CD4-positive, alpha-beta T cell treated with Interleukin-1 beta for 1 hour (primary cell): ENCODE measurements around the gene LSR.

Experiments used
- DNase-seq, 2 donors: peaks; one replicate each; pipeline ENCODE4 v3.0.0-alpha.2; 2020 to 2022

The LSR gene, protein sequence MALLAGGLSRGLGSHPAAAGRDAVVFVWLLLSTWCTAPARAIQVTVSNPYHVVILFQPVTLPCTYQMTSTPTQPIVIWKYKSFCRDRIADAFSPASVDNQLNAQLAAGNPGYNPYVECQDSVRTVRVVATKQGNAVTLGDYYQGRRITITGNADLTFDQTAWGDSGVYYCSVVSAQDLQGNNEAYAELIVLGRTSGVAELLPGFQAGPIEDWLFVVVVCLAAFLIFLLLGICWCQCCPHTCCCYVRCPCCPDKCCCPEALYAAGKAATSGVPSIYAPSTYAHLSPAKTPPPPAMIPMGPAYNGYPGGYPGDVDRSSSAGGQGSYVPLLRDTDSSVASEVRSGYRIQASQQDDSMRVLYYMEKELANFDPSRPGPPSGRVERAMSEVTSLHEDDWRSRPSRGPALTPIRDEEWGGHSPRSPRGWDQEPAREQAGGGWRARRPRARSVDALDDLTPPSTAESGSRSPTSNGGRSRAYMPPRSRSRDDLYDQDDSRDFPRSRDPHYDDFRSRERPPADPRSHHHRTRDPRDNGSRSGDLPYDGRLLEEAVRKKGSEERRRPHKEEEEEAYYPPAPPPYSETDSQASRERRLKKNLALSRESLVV

DNA sequence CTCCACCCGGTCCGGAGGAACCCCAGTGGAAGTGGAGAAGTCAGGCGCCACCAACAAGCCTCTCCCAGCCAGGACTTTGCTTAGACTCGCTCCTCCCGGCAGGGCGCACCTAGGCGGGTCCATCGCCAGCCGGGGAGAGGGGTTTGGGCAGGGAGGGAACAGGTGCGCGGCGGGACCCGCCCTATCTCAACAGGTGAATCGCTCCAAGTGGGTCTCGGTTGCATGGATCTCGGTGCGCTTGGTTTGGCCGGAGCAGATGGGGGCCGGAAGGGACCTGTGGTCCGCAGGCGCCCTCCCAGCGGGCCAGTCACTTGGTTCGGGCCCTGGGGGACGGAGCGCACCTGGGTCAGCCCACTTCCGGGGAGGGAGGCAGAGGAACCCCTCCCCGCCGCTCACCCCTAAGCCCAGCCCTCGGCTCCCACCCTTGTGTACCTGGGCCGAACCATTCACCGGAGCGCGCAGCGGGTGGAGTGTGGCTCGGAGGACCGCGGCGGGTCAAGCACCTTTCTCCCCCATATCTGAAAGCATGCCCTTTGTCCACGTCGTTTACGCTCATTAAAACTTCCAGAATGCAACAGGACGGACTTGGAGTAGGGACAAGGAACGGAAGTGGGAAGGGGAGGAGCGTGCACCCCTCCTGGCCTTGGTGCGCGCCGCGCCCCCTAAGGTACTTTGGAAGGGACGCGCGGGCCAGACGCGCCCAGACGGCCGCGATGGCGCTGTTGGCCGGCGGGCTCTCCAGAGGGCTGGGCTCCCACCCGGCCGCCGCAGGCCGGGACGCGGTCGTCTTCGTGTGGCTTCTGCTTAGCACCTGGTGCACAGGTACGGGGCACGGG, at the start of gene LSR:
TSS of gene LSR (plus strand) at position 693 of the 836 bp plus-strand sequence. CDS start at position 714, 21 bp downstream.
- peak; percentile 83 to 84 for DNase-seq

- DNase-seq: no peak
Measured at GRCh38 chr19:35199481-35199880, 49.3 kb upstream of the LSR start.

DNA sequence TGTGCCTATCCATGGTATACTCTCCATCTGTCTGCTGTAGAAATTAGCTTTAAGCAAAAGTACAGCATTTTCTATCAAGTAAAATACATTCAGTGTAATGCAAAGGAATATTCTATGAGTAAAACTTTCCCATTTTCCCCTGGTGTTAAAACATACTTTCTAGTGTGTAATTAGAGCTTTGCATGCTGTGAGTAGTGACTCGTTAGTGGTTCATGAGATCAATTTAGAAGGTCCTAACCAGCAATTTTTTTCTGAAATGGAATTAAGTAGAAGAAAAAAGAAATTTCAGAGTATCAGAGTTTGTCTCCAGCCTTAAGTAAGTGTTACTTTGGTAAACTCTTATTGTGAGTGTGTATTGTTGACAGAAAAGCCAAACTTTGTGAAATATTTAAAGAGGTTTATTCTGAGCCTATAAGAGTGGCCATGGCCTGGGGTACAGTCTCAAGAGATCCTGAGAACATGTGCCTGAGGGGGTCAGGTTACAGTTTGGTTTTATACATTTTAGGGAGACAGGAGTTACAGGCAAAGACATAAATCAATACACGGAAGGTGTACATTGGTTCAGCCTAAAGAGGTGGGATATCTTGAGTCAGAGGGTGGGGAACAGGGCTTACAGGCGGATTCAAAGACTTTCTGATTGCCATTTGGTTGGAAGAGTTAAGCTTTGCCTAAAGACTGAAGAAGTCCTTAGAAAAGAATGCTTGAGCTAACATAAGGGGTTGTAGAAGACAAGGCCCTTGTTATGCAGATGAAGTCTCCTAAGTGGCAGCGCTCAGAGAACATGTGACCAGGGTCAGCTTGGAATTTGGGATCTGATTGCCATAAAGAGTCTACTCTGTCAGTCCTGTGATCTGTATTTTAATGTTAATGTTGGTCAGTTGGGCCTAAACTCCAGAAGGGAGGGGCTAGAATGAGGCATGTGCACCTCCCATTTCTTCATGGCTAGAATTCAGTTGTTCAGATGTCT, 45.8 kb upstream of the LSR start:
- DNase-seq: no peak

GRCh38 chr19:35204799-35205732, 43.7 kb upstream of the LSR start:
- peak; percentile 17 to 71 for DNase-seq

DNA sequence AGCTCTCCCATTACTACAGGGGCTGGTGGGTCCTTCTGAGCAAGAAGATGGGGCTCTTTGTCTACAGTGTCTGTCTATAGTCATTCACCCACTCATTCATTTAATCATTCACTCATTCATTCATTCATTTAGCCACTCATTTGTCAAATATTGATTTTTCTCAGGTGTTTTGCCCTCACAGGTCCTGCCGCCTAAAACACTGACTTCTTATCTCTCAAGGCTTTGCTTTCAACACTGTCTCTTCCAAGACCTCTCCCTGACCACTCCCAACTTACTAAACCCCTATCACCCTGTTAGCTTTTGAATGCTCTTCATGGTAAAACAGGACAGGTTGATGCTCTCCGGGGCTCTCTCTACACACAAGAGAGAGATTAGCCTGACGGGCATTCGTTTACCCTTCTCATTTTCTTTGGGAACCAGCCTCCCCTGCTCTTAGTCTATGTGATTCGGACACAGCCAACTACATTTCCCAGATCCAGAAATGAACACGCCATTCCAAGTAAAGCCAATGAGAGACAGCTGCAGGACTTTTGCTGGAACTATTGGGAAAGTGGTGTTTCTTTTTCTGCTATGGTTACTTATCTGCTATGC, 43.0 kb upstream of the LSR start:
- DNase-seq: no peak

GRCh38 chr19:35206379-35206778, 42.4 kb upstream of the LSR start:
- peak; percentile 82 to 85 for DNase-seq

- DNase-seq: no peak
Measured at GRCh38 chr19:35206855-35207254, 41.9 kb upstream of the LSR start.

GRCh38 chr19:35207391-35207871, 41.4 kb upstream of the LSR start:
- peak; percentile 46 to 54 for DNase-seq

DNA sequence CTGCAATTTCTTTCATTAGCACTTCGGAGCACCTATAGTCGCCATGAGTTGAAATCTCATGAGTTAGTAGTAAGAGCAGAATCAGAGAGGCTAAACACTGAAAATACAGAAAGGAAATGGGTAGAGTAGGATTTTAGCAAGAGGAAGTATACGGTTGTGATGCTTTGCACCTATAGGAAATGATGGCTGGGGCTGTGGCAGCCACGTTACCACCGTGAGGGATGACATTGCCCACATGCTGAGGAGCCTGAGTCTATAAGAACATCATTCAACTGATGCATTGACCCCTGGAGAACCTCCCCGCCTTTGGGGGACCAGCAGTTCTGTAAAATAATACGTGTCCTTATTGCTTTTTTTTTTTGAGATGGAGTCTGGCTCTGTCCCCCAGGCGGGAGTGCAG, 40.7 kb upstream of the LSR start:
- no peak for DNase-seq

GRCh38 chr19:35209646-35210045, 39.2 kb upstream of the LSR start:
- DNase-seq: no peak

DNA sequence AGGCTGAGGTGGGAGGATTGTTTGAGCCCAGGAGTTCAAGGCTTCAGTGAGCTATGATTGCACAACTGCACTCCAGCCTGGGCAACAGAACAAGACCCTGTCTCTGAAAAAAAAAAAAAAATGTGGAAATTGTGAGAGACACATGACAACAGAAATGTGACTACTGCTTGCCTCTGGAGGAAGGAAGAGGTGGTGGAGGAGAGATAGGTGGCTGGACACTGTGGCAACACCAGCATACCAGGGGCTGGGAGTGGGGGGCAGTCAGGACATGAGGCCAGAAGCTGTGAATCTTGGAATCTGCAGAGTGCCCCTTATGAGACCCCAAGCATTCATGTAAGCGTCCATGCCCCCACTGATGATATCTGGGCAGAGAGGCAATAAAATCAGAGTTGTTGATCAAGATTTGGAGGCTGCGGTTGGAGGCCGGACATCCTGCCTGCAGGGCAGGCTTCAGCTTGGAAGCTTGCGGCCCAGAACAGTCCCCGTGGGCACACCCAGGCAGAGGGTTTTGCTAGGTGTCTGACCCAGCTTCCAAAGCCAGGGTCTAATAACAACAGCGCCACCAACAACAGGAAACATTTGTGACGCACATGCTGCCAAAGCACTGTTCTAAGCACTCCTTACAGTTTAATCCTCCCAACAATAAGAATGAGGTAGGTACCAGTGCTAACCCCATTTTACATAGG, 37.1 kb upstream of the LSR start:
- DNase-seq: peak; percentile 93 to 94

GRCh38 chr19:35212241-35212640, 36.6 kb upstream of the LSR start:
- DNase-seq: no peak

GRCh38 chr19:35213663-35214632, 34.9 kb upstream of the LSR start:
- peak; percentile 92 to 95 for DNase-seq

DNA sequence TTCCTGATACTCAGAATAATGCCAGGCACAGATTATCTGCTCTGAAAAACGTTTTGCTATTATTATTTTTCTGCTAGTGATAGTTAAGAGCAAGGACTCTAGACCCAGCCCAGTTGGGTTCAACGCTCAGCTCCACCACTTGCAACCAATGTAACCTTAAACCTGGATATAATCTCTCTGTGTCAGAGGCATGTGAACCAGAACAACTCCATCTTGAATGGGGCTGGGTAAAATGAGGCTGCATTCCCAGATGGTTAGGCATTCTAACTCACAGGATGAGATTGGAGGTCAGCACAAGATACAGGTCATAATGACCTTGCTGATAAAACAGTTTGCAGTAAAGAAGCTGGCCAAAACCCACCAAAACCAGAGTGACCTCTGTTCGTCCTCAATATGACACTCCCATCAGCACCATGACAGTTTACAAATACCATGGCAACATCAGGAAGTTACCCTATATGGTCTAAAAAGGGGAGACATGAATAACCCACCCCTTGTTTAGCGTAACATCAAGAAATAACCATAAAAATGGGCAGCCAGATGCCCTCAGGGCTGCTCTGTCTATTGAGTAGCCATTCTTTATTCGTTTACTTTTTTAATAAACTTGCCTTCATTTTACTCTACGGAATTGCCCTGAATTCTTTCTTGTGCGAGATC, 33.9 kb upstream of the LSR start:
- peak in 1 of 2 donors; percentile 14 for DNase-seq

- peak in 1 of 2 donors; percentile 33 for DNase-seq
Measured at GRCh38 chr19:35216016-35216832, 32.6 kb upstream of the LSR start.

- peak; percentile 62 to 67 for DNase-seq
Measured at GRCh38 chr19:35216833-35217648, 31.8 kb upstream of the LSR start.
